ENCODE data around the gene FYN. TPM values are rescaled to one million over a fixed set of nuclear protein-coding genes. Genes with fewer than 3 reads are reported as not detected.

The FYN gene
- total RNA-seq, 4 donors from 2014 or later = 16.3 to 288 (median 52.2) TPM

GRCh38 chr6:111741177-111741952 lies 131.9 kb downstream of the FYN start:
- in situ Hi-C loops (cut with MboI; ENCODE audit: low pct_ligation_motif_present in 1 of 4, low pct_unique_long_range_greater_than_20kb in 1 of 4, low sequenced_read_pairs in 3 of 4) = loop anchor here in 1 of 4 donors (25.0 kb wide), 1 partner anchor 421 kb away; no protein-coding TSS in a partner anchor
- intact Hi-C loops (cut with DNase I; ENCODE audit: low total_unique reads) = no loop called here
- no peaks in the 10 kb centered on the region for H3K9me3 ChIP-seq
- peaks cover 7 to 36% (median 9%) of the 10 kb centered on the region in 4 donors for H3K4me1 ChIP-seq
- H3K36me3 ChIP-seq = no peaks in the 10 kb centered on the region
- no peak for TF ChIP-seq POLR2A (IDR thresholded peaks at IDR 0.05)
- TF ChIP-seq EP300 (IDR thresholded peaks at IDR 0.05; ENCODE audit: low read depth) = no peak
- TF ChIP-seq CTCF (IDR thresholded peaks at IDR 0.05) = no peak
- no peak for TF ChIP-seq POLR2AphosphoS5 (IDR thresholded peaks at IDR 0.05)
- H3K27ac ChIP-seq = no peak overlapping the region
- DNase-seq = no peak
- WGBS, 2 donors (ENCODE audit: low coverage in 1 of 2) = 86 to 89% methylated on average over 3 to 5 of the region's 5 CpGs
- H3K27me3 ChIP-seq = no peaks in the 10 kb centered on the region
- H3K4me3 ChIP-seq = no peak overlapping the region

- Histone ChIP-seq H3K4me1 (peaks cover 7 to 31% (median 10%) of the 10 kb centered on the region in 4 donors), H3K27ac (no peak overlapping the region), H3K36me3 (no peaks in the 10 kb centered on the region), H3K9me3 (no peaks in the 10 kb centered on the region), H3K27me3 (no peaks in the 10 kb centered on the region), H3K4me3 (no peak overlapping the region)
- no peak for TF ChIP-seq CTCF (IDR thresholded peaks at IDR 0.05)
- no peak for TF ChIP-seq EP300 (IDR thresholded peaks at IDR 0.05; ENCODE audit: low read depth)
- no peak for TF ChIP-seq POLR2AphosphoS5 (IDR thresholded peaks at IDR 0.05)
- no peak for TF ChIP-seq POLR2A (IDR thresholded peaks at IDR 0.05)
- DNase-seq = no peak
- WGBS, 2 donors (ENCODE audit: low coverage in 1 of 2) = 100% methylated on average over 1 of the region's 1 CpG
- intact Hi-C loops (cut with DNase I; ENCODE audit: low total_unique reads) (no loop called here), in situ Hi-C loops (cut with MboI; ENCODE audit: low pct_ligation_motif_present in 1 of 4, low pct_unique_long_range_greater_than_20kb in 1 of 4, low sequenced_read_pairs in 3 of 4) (loop anchor here in 1 of 4 donors (25.0 kb wide), 1 partner anchor 422 kb away; no protein-coding TSS in a partner anchor)
Observed at GRCh38 chr6:111740506-111740905, 132.7 kb downstream of the FYN start.

- Histone ChIP-seq H3K27ac (no peak overlapping the region), H3K9me3 (no peaks in the 10 kb centered on the region), H3K27me3 (no peaks in the 10 kb centered on the region), H3K36me3 (no peaks in the 10 kb centered on the region), H3K4me1 (peaks cover 4 to 34% (median 10%) of the 10 kb centered on the region in 4 donors), H3K4me3 (no peak overlapping the region)
- intact Hi-C loops (cut with DNase I; ENCODE audit: low total_unique reads) = no loop called here
- DNase-seq = no peak
- in situ Hi-C loops (cut with MboI; ENCODE audit: low pct_ligation_motif_present in 1 of 4, low pct_unique_long_range_greater_than_20kb in 1 of 4, low sequenced_read_pairs in 3 of 4) = loop anchor here in 1 of 4 donors (25.0 kb wide), 1 partner anchor 423 kb away; no protein-coding TSS in a partner anchor
- 78 to 82% methylated on average over 2 to 4 of the region's 4 CpGs for WGBS, 2 donors (ENCODE audit: low coverage in 1 of 2)
- TF ChIP-seq EP300 (IDR thresholded peaks at IDR 0.05; ENCODE audit: low read depth) (no peak), POLR2A (IDR thresholded peaks at IDR 0.05) (no peak), CTCF (IDR thresholded peaks at IDR 0.05) (no peak), POLR2AphosphoS5 (IDR thresholded peaks at IDR 0.05) (no peak)
Observed at GRCh38 chr6:111739257-111739696, 134.0 kb downstream of the FYN start.

- in situ Hi-C loops (cut with MboI; ENCODE audit: low pct_ligation_motif_present in 1 of 4, low pct_unique_long_range_greater_than_20kb in 1 of 4, low sequenced_read_pairs in 3 of 4) = loop anchor here in 1 of 4 donors (25.0 kb wide), 1 partner anchor 424 kb away; no protein-coding TSS in a partner anchor
- WGBS, 2 donors (ENCODE audit: low coverage in 1 of 2) = 81% methylated on average over 2 of the region's 2 CpGs; no CpG with 5 or more reads in 1 of the 2 donors
- intact Hi-C loops (cut with DNase I; ENCODE audit: low total_unique reads) = no loop called here
Observed at GRCh38 chr6:111738631-111739030, 134.6 kb downstream of the FYN start.

More at GRCh38 chr6:111738631-111739030, 134.6 kb downstream of the FYN start:
- Histone ChIP-seq H3K4me1 (peaks cover 0 to 27% (median 7%) of the 10 kb centered on the region in 4 donors), H3K9me3 (no peaks in the 10 kb centered on the region), H3K27ac (no peak overlapping the region), H3K4me3 (no peak overlapping the region), H3K27me3 (no peaks in the 10 kb centered on the region), H3K36me3 (no peaks in the 10 kb centered on the region)
- TF ChIP-seq EP300 (IDR thresholded peaks at IDR 0.05; ENCODE audit: low read depth) (no peak), CTCF (IDR thresholded peaks at IDR 0.05) (no peak), POLR2AphosphoS5 (IDR thresholded peaks at IDR 0.05) (no peak), POLR2A (IDR thresholded peaks at IDR 0.05) (no peak)
- no peak for DNase-seq

All from transverse colon (tissue), 4 donors.